Ishikawa (cell line): ENCODE data around the gene CPPED1.

Experiments used
- CEBPB ChIP-seq: IDR thresholded peaks from 2 replicates; pipeline ENCODE4 v1.6.1; 2012
- CREB1 ChIP-seq: IDR thresholded peaks from 2 replicates; pipeline ENCODE4 v1.6.1; 2012; ENCODE audit warnings: low read depth
- EGR1 ChIP-seq: IDR thresholded peaks from 2 replicates; pipeline ENCODE4 v1.6.1; 2012
- EP300 ChIP-seq: IDR thresholded peaks from 2 replicates; pipeline ENCODE4 v1.6.1; 2012; ENCODE audit warnings: borderline replicate concordance
- FOXM1 ChIP-seq: IDR thresholded peaks from 2 replicates; pipeline ENCODE4 v1.6.1; 2012; ENCODE audit warnings: low read depth, borderline replicate concordance
- NFIC ChIP-seq: IDR thresholded peaks from 2 replicates; pipeline ENCODE4 v1.6.1; 2012
- RAD21 ChIP-seq: IDR thresholded peaks from 2 replicates; pipeline ENCODE4 v1.6.1; 2012; ENCODE audit warnings: low read depth
- TAF1 ChIP-seq: IDR thresholded peaks from 2 replicates; pipeline ENCODE4 v1.6.1; 2012; ENCODE audit warnings: low read depth, mild to moderate bottlenecking
- TCF12 ChIP-seq: IDR thresholded peaks from 2 replicates; pipeline ENCODE4 v1.6.1; 2012; ENCODE audit warnings: low read depth
- TEAD4 ChIP-seq: IDR thresholded peaks from 2 replicates; pipeline ENCODE4 v1.6.1; 2012
- YY1 ChIP-seq: IDR thresholded peaks from 2 replicates; pipeline ENCODE4 v1.6.1; 2012; ENCODE audit warnings: low read depth
- ZBTB7A ChIP-seq: IDR thresholded peaks from 2 replicates; pipeline ENCODE4 v1.6.1; 2012; ENCODE audit warnings: low read depth
- TF ChIP-seq, protein P1 (sequence below): IDR thresholded peaks from 2 replicates; pipeline ENCODE4 v1.6.1; 2012
- TF ChIP-seq, protein P2 (sequence below): IDR thresholded peaks from 2 replicates; pipeline ENCODE4 v1.6.1; 2012; ENCODE audit warnings: low read depth, mild to moderate bottlenecking
- TF ChIP-seq, protein P3 (sequence below): IDR thresholded peaks from 2 replicates; pipeline ENCODE4 v1.6.1; 2012

Gene CPPED1

DNA sequence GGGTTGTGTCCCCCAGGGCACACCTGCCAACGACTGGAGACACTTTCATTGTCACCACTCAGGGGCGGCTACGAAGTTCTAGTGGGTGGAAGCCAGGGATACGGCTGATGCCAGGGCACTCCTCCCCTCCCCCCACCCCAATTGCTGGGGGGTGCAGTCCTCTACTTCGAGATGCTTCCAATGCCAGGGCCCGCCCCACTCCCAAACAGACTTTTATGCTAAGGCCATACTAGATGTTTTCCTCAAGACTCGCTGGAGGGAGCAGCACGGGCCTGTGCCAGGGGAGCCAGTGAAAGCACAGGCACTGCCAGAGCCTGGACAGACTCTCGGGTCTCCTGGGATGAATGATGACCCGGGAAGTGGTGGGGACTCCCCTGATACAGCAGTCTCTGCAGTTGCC, 178.0 kb downstream of the CPPED1 start:
- TF ChIP-seq NFIC (no peak), YY1 (no peak), FOXM1 (no peak)
- TF ChIP-seq, protein P1, sequence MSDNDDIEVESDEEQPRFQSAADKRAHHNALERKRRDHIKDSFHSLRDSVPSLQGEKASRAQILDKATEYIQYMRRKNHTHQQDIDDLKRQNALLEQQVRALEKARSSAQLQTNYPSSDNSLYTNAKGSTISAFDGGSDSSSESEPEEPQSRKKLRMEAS = no peak

DNA sequence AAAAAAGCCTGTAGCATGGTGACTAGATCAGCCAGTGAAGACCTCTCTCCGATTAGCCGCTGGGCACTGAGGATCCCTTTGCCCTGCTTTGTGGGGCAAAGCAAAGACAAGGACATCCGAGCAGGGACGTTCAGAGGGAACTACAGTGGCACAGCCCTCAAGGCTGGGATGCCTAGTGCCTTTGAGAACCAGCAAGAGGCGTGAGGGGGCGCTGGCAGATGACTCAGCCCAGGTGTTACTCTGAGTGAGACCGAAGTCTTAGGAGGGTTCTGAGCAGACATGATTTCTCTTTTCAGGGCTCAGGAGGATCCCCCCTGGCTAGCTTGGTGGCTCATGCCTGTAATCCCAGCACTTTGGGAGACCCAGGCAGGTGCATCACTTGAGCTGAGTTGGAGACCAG, 178.6 kb downstream of the CPPED1 start:
- TF ChIP-seq TAF1 (no peak), ZBTB7A (no peak), YY1 (no peak), TCF12 (no peak)
- TF ChIP-seq, protein P1 = no peak

DNA sequence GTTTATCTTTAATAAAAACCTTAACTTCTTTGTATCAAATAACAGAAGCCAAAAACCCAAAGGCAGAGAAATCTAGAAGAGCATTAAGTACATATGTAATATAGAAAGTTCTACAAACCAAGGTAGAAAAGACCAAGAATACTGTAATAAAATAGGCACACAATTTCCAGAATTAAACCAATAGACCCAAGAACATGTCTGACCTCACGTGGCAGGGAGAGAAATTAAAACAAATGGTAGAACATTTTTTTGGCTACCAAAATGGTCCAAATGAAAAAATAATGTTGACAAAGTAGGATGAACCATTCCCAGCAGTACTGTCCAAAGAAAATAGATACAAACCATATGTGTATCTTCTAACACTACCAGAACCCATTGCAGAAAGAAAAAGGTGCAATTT, 183.5 kb downstream of the CPPED1 start:
- TF ChIP-seq TEAD4 (no peak), YY1 (no peak)

DNA sequence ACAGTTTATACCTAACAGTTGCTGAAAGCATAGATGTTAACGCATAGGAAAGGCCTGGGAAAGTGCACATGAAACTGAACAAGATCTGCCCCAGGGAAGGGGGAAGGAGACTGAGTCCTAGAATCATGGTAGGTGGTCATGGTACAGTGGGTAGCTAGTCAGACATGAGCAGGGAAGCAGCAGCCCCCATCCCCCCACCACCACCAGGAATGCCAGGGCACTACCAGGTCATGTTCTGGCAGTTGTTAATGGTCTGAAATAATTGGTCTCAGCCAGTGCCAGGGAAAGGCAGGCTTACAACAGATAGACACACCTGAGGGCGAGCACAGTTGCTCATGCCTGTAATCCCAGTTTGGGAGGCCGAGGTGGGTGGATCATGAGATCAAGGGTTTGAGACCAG, 185.2 kb downstream of the CPPED1 start:
- TF ChIP-seq EP300 (no peak), CREB1 (no peak), FOXM1 (no peak), TEAD4 (no peak), CEBPB (no peak), TCF12 (no peak), ZBTB7A (no peak), EGR1 (no peak), YY1 (no peak), NFIC (no peak), RAD21 (no peak), TAF1 (no peak)
- TF ChIP-seq, protein P2, sequence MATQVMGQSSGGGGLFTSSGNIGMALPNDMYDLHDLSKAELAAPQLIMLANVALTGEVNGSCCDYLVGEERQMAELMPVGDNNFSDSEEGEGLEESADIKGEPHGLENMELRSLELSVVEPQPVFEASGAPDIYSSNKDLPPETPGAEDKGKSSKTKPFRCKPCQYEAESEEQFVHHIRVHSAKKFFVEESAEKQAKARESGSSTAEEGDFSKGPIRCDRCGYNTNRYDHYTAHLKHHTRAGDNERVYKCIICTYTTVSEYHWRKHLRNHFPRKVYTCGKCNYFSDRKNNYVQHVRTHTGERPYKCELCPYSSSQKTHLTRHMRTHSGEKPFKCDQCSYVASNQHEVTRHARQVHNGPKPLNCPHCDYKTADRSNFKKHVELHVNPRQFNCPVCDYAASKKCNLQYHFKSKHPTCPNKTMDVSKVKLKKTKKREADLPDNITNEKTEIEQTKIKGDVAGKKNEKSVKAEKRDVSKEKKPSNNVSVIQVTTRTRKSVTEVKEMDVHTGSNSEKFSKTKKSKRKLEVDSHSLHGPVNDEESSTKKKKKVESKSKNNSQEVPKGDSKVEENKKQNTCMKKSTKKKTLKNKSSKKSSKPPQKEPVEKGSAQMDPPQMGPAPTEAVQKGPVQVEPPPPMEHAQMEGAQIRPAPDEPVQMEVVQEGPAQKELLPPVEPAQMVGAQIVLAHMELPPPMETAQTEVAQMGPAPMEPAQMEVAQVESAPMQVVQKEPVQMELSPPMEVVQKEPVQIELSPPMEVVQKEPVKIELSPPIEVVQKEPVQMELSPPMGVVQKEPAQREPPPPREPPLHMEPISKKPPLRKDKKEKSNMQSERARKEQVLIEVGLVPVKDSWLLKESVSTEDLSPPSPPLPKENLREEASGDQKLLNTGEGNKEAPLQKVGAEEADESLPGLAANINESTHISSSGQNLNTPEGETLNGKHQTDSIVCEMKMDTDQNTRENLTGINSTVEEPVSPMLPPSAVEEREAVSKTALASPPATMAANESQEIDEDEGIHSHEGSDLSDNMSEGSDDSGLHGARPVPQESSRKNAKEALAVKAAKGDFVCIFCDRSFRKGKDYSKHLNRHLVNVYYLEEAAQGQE = no peak
- TF ChIP-seq, protein P3, sequence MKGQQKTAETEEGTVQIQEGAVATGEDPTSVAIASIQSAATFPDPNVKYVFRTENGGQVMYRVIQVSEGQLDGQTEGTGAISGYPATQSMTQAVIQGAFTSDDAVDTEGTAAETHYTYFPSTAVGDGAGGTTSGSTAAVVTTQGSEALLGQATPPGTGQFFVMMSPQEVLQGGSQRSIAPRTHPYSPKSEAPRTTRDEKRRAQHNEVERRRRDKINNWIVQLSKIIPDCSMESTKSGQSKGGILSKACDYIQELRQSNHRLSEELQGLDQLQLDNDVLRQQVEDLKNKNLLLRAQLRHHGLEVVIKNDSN = no peak
- TF ChIP-seq, protein P1 = no peak

DNA sequence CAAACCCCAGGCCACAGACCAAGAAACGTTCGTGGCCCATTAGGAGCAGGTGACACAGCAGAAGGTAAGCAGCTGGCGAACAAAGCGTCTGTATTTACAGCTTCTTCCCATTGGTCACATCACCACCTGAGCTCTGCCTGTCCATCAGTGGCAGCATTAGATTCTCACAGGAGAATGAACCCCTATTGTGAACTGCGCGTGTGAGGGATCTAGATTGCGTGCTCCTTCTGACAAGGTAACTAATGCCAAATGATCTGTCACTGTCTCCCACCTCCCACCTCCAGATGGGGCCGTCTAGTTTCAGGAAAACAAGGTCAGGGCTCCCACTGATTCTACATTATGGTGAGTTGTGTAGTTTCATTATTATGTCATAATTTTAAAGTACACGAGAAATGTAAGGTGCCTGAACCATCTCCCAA, 186.3 kb downstream of the CPPED1 start:
- TF ChIP-seq FOXM1 (no peak), TCF12 (no peak), EGR1 (no peak)
- TF ChIP-seq, protein P1 = no peak
- TF ChIP-seq, protein P3 = no peak
- TF ChIP-seq, protein P2 = no peak

DNA sequence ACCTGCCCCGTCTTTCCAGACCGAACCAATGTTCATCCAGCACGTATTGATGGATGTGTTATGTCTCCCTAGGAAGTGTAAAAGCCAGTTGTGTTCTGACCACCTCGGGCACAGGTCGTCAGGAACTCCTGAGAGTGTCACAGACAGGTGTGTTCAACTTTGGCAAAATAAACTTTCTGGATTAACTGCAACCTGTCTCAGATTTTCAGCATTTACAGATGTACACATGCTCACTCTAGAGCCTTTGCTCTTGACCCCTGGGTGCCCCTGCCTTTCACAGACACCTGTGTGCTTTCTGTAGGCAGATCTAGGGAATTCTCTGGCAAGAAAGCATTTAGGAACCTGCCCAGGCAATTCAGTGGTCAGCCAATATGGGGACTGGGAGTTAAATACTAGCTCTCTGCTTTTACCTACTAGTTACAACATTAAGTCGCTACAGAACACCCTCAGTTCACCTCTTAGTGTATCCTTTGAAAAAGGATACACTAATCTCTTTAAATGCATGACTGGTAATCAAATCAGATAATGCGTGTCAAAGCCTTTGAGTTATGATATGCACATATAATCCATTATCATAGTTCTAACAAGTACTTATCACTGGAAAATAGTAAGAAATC, 188.9 kb downstream of the CPPED1 start:
- no peak for TF ChIP-seq EGR1
- TF ChIP-seq, protein P3 = no peak
- no peak for TF ChIP-seq TAF1
- no peak for TF ChIP-seq TEAD4
- TF ChIP-seq, protein P2 = no peak
- TF ChIP-seq CEBPB = no peak
- TF ChIP-seq, protein P1 = no peak
- TF ChIP-seq CREB1 = no peak
- no peak for TF ChIP-seq FOXM1
- no peak for TF ChIP-seq TCF12
- TF ChIP-seq YY1 = no peak
